ENCODE measurements around the gene NUCB1. TPM values are rescaled to one million over a fixed set of nuclear protein-coding genes. Genes with fewer than 3 reads are reported as not detected.
A peak's percentile ranks its signal among the peaks of the same experiment; 100 is the strongest.

Gene NUCB1
- total and polyA plus RNA-seq, 9 of the 15 experiments (the other 6 are each of a cell fraction or from before 2014, with no cell fraction given) = 3.1 to 153 (median 71.7) TPM

DNA sequence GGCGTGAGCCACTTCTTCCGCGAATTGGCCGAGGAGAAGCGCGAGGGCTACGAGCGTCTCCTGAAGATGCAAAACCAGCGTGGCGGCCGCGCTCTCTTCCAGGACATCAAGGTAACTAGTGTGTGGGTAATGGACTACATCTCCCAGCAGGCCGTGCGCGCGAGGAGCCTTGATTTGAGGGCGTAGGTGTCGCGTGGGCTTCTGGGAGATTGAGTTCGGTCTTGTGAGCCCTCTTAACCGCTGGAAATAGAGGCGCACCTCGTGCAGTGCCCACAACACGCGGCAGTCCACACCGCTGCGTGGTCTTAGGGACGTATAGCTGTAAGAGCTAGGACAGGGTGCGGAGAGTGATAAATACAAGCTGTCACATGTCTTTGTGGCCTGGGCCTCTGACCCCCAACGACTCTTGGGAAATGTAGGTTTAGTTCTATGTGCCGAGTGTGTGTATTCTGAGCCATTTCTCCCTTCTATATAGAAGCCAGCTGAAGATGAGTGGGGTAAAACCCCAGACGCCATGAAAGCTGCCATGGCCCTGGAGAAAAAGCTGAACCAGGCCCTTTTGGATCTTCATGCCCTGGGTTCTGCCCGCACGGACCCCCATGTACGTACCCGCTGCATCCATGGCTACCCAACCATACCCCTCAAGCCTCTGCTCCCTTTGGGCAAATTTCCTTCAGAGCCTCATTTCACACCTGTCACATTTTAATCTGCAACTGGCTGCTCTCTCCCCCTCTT, 65.9 kb downstream of the NUCB1 start (continued):
- TF ChIP-seq, protein P1, sequence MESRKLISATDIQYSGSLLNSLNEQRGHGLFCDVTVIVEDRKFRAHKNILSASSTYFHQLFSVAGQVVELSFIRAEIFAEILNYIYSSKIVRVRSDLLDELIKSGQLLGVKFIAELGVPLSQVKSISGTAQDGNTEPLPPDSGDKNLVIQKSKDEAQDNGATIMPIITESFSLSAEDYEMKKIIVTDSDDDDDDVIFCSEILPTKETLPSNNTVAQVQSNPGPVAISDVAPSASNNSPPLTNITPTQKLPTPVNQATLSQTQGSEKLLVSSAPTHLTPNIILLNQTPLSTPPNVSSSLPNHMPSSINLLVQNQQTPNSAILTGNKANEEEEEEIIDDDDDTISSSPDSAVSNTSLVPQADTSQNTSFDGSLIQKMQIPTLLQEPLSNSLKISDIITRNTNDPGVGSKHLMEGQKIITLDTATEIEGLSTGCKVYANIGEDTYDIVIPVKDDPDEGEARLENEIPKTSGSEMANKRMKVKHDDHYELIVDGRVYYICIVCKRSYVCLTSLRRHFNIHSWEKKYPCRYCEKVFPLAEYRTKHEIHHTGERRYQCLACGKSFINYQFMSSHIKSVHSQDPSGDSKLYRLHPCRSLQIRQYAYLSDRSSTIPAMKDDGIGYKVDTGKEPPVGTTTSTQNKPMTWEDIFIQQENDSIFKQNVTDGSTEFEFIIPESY (CRISPR knock-in tag; IDR thresholded peaks at IDR 0.05) = no peak
- TF ChIP-seq, protein P2, sequence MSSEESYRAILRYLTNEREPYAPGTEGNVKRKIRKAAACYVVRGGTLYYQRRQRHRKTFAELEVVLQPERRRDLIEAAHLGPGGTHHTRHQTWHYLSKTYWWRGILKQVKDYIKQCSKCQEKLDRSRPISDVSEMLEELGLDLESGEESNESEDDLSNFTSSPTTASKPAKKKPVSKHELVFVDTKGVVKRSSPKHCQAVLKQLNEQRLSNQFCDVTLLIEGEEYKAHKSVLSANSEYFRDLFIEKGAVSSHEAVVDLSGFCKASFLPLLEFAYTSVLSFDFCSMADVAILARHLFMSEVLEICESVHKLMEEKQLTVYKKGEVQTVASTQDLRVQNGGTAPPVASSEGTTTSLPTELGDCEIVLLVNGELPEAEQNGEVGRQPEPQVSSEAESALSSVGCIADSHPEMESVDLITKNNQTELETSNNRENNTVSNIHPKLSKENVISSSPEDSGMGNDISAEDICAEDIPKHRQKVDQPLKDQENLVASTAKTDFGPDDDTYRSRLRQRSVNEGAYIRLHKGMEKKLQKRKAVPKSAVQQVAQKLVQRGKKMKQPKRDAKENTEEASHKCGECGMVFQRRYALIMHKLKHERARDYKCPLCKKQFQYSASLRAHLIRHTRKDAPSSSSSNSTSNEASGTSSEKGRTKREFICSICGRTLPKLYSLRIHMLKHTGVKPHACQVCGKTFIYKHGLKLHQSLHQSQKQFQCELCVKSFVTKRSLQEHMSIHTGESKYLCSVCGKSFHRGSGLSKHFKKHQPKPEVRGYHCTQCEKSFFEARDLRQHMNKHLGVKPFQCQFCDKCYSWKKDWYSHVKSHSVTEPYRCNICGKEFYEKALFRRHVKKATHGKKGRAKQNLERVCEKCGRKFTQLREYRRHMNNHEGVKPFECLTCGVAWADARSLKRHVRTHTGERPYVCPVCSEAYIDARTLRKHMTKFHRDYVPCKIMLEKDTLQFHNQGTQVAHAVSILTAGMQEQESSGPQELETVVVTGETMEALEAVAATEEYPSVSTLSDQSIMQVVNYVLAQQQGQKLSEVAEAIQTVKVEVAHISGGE (CRISPR knock-in tag; IDR thresholded peaks at IDR 0.05) = no peak
- TF ChIP-seq GTF2A2 (tag; IDR thresholded peaks at IDR 0.05) = no peak
- TF ChIP-seq MAFF (IDR thresholded peaks at IDR 0.05; ENCODE audit: low read length) = no peak; the same call in 1 of the 2 replicates
- TF ChIP-seq, protein P3, sequence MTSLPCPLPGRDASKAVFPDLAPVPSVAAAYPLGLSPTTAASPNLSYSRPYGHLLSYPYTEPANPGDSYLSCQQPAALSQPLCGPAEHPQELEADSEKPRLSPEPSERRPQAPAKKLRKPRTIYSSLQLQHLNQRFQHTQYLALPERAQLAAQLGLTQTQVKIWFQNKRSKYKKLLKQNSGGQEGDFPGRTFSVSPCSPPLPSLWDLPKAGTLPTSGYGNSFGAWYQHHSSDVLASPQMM (CRISPR knock-in tag; IDR thresholded peaks at IDR 0.05) = no peak
- TF ChIP-seq, protein P4, sequence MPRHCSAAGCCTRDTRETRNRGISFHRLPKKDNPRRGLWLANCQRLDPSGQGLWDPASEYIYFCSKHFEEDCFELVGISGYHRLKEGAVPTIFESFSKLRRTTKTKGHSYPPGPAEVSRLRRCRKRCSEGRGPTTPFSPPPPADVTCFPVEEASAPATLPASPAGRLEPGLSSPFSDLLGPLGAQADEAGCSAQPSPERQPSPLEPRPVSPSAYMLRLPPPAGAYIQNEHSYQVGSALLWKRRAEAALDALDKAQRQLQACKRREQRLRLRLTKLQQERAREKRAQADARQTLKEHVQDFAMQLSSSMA (CRISPR knock-in tag; IDR thresholded peaks at IDR 0.05) = peak; percentile 53; the same call in 1 of the 2 replicates
- TF ChIP-seq WHSC1 (IDR thresholded peaks at IDR 0.05; ENCODE audit: low read length) = no peak
- 0 out of 2 replicates have a peak, but pooled peaks have one; percentile 67 for TF ChIP-seq HNRNPL (IDR thresholded peaks at IDR 0.05; ENCODE audit: low read depth, low read length)
- TF ChIP-seq TEAD4 (IDR thresholded peaks at IDR 0.05; ENCODE audit: low read length) = peak; percentile 9; the same call in 1 of the 2 replicates
- TF ChIP-seq TEAD4 (CRISPR knock-in tag; IDR thresholded peaks at IDR 0.05; ENCODE audit: borderline replicate concordance) = no peak
- TF ChIP-seq, protein P5, sequence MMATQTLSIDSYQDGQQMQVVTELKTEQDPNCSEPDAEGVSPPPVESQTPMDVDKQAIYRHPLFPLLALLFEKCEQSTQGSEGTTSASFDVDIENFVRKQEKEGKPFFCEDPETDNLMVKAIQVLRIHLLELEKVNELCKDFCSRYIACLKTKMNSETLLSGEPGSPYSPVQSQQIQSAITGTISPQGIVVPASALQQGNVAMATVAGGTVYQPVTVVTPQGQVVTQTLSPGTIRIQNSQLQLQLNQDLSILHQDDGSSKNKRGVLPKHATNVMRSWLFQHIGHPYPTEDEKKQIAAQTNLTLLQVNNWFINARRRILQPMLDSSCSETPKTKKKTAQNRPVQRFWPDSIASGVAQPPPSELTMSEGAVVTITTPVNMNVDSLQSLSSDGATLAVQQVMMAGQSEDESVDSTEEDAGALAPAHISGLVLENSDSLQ (IDR thresholded peaks at IDR 0.05) = no peak
- TF ChIP-seq SMC3 (conservative IDR thresholded peaks at IDR 0.05; ENCODE audit: insufficient read depth, low read depth, low read length) = no peak
- TF ChIP-seq BCOR (IDR thresholded peaks at IDR 0.05) = no peak
- no peak; the same call in 1 of the 2 replicates for TF ChIP-seq PML (IDR thresholded peaks at IDR 0.05; ENCODE audit: low read length)
- TF ChIP-seq, protein P6, sequence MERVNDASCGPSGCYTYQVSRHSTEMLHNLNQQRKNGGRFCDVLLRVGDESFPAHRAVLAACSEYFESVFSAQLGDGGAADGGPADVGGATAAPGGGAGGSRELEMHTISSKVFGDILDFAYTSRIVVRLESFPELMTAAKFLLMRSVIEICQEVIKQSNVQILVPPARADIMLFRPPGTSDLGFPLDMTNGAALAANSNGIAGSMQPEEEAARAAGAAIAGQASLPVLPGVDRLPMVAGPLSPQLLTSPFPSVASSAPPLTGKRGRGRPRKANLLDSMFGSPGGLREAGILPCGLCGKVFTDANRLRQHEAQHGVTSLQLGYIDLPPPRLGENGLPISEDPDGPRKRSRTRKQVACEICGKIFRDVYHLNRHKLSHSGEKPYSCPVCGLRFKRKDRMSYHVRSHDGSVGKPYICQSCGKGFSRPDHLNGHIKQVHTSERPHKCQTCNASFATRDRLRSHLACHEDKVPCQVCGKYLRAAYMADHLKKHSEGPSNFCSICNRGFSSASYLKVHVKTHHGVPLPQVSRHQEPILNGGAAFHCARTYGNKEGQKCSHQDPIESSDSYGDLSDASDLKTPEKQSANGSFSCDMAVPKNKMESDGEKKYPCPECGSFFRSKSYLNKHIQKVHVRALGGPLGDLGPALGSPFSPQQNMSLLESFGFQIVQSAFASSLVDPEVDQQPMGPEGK (CRISPR knock-in tag; IDR thresholded peaks at IDR 0.05; ENCODE audit: borderline replicate concordance) = no peak
- peak; percentile 100 for TF ChIP-seq ZNF143 (CRISPR knock-in tag; IDR thresholded peaks at IDR 0.05)
- TF ChIP-seq U2AF1 (optimal IDR thresholded peaks at IDR 0.05; ENCODE audit: low read depth, low read length) = no peak
